Panc1 (cell line): ENCODE measurements around the gene ADSL. TPM values are rescaled to one million over a fixed set of nuclear protein-coding genes. Genes with fewer than 3 reads are reported as not detected.

Experiments
- ATAC-seq: fragments of 200-7000 bp; cut with Tn5 transposase; 2 replicates; pipeline ENCODE4 v1.9.1; 2020; ENCODE audit warnings: mild to moderate bottlenecking, moderate library complexity
- BruUV-seq: library from RNA; stranded (reverse); fragments of 400-500 nt; replicated peaks from 2 replicates; lab custom pipeline; 2021; lab: Mats Ljungman, UMichigan
- CTCF ChIA-PET: fragments of 300-600 bp; sonication (Branson Sonifier 250); formaldehyde crosslinking; loops from one replicate; lab custom pipeline; 2022; ENCODE audit warnings: antibody characterized with exemption; lab: Charles Lee
- POLR2A ChIA-PET: fragments of 300-600 bp; sonication (Branson Sonifier 250); formaldehyde crosslinking; loops from one replicate; lab custom pipeline; 2022; ENCODE audit warnings: antibody characterized with exemption; lab: Charles Lee
- DNase-seq: peaks from one replicate; pipeline ENCODE4 v3.0.0-alpha.2; 2010; ENCODE audit warnings: low read depth, low spot score
- H3K27ac ChIP-seq: 2 replicates; pipeline ENCODE4 v1.5.1; 2011; ENCODE audit warnings: mild to moderate bottlenecking, low read length, inconsistent platforms
- H3K27me3 ChIP-seq: fragments of 200-500 bp; sonication (Bioruptor generic); 2 replicates; pipeline ENCODE4 v1.6.0; 2014; ENCODE audit warnings: low read length, inconsistent platforms; ENCODE audit not compliant: control insufficient read depth, insufficient read depth
- H3K36me3 ChIP-seq: fragments of 200-500 bp; sonication (Bioruptor generic); 2 replicates; pipeline ENCODE4 v1.5.1; 2014; ENCODE audit warnings: inconsistent platforms, mild to moderate bottlenecking, low read length, moderate library complexity; ENCODE audit not compliant: control insufficient read depth, insufficient read depth
- H3K4me1 ChIP-seq: 2 replicates; pipeline ENCODE4 v1.5.1; 2011; ENCODE audit warnings: inconsistent platforms, mild to moderate bottlenecking, low read length, moderate library complexity; ENCODE audit not compliant: control insufficient read depth, insufficient read depth
- H3K4me3 ChIP-seq, 2 experiments: 2 replicates each; pipeline ENCODE4 v1.5.1; 2011 to 2012; ENCODE audit warnings: low read depth in 2 of 2, low read length in 2 of 2, mild to moderate bottlenecking in 2 of 2, inconsistent platforms in 1 of 2, moderate library complexity in 1 of 2
- H3K9me3 ChIP-seq: fragments of 200-500 bp; sonication (Bioruptor generic); 2 replicates; pipeline ENCODE4 v1.5.1; 2014; ENCODE audit warnings: low read depth, mild to moderate bottlenecking, inconsistent platforms, low read length, moderate library complexity; ENCODE audit not compliant: control insufficient read depth, insufficient read depth
- CTCF ChIP-seq: fragments of 450-650 bp; IDR thresholded peaks from 2 replicates; pipeline ENCODE4 v1.5.1; 2017; ENCODE audit warnings: mild to moderate bottlenecking
- POLR2AphosphoS5 ChIP-seq: IDR thresholded peaks from 2 replicates; pipeline ENCODE4 v1.6.1; 2012; ENCODE audit warnings: mild to moderate bottlenecking, low read depth, low read length, moderate library complexity
- REST ChIP-seq, 2 experiments: IDR thresholded peaks; 2 replicates each; pipeline ENCODE4 v1.6.1; 2011 to 2012; ENCODE audit warnings: low read depth in 2 of 2, control low read depth in 1 of 2, low read length in 1 of 2, mild to moderate bottlenecking in 1 of 2, moderate library complexity in 1 of 2; ENCODE audit not compliant: insufficient read depth in 1 of 2
- SIN3A ChIP-seq: IDR thresholded peaks from 2 replicates; pipeline ENCODE4 v1.6.1; 2012; ENCODE audit warnings: low read depth, mild to moderate bottlenecking, low read length, moderate library complexity, borderline replicate concordance; ENCODE audit not compliant: insufficient read depth
- TCF7L2 ChIP-seq: IDR thresholded peaks from 2 replicates; pipeline ENCODE4 v1.6.1; 2011; ENCODE audit warnings: mild to moderate bottlenecking, low read depth, low read length, inconsistent platforms
- in situ Hi-C: cut with HindIII; loops from 2 replicates; pipeline ENCODE4 v1.10.0; 2016; ENCODE audit warnings: low sequenced_read_pairs, low pct_unique_long_range_greater_than_20kb
- intact Hi-C: fragments of 100-400 bp; cut with micrococcal nuclease; formaldehyde crosslinking; loops from one replicate; pipeline ENCODE4 v1.10.0; 2022; ENCODE audit not compliant: unreplicated experiment
- total RNA-seq: library from RNA; stranded (reverse); gene quantifications from one replicate; pipeline ENCODE4 v1.2.1, GENCODE V29; 2021; ENCODE audit not compliant: unreplicated experiment

The ADSL gene
- total RNA-seq, 1 experiment from 2014 or later = 107 TPM

GRCh38 chr22:40326905-40327735 lies 19.2 kb upstream of the ADSL start:
- no peak for ATAC-seq
- no peak overlapping the region for H3K4me3 ChIP-seq
- H3K4me1 ChIP-seq = no peaks in the 10 kb centered on the region
- no TSS peak for BruUV-seq
- H3K27ac ChIP-seq = no peak overlapping the region
- ChIA-PET POLR2A (interaction anchor here (0.6 kb wide), 1 partner anchor 136 kb away, joined by 3 read pairs; no protein-coding TSS in a partner anchor), CTCF (interaction anchor here (0.5 to 0.6 kb wide), 2 partner anchors 60 to 709 kb away, joined by 3 to 11 read pairs; no protein-coding TSS in a partner anchor)
- peaks cover 2% of the 10 kb centered on the region; the same call in 1 of the 2 replicates for H3K36me3 ChIP-seq
- H3K9me3 ChIP-seq = no peaks in the 10 kb centered on the region
- H3K27me3 ChIP-seq = no peaks in the 10 kb centered on the region
- in situ Hi-C loops (no loop called here), intact Hi-C loops (no loop called here)
- DNase-seq = no peak
- TF ChIP-seq TCF7L2 = no peak
- TF ChIP-seq POLR2AphosphoS5 = no peak
- TF ChIP-seq SIN3A = no peak

GRCh38 chr22:40328546-40329456 lies 17.5 kb upstream of the ADSL start:
- no peak overlapping the region for H3K27ac ChIP-seq
- ChIA-PET POLR2A (no interaction called here), CTCF (no interaction called here)
- in situ Hi-C loops (no loop called here), intact Hi-C loops (no loop called here)
- no peaks in the 10 kb centered on the region for H3K9me3 ChIP-seq
- no TSS peak for BruUV-seq
- no peak for ATAC-seq
- no peak for TF ChIP-seq SIN3A
- no peak for TF ChIP-seq CTCF
- TF ChIP-seq REST (IDR thresholded peaks at IDR 0.05; ENCODE audit: insufficient read depth in 1 of 2, low read depth in 2 of 2, low read length in 1 of 2) = no peak
- TF ChIP-seq TCF7L2 = no peak
- no peak for TF ChIP-seq POLR2AphosphoS5
- no peaks in the 10 kb centered on the region for H3K4me1 ChIP-seq
- DNase-seq = no peak
- H3K36me3 ChIP-seq = no peaks in the 10 kb centered on the region
- H3K27me3 ChIP-seq = no peaks in the 10 kb centered on the region
- H3K4me3 ChIP-seq = no peak overlapping the region
